Measurements from ENCODE around the gene TREX2. TPM values are rescaled to one million over a fixed set of nuclear protein-coding genes. Genes with fewer than 3 reads are reported as not detected.

TREX2 gene
- total RNA-seq, 1 experiment from 2014 or later = 2.9 TPM

- TF ChIP-seq ZNF274 (IDR thresholded peaks at IDR 0.05; ENCODE audit: low read depth, low read length) (no peak), EGR1 (IDR thresholded peaks at IDR 0.05; ENCODE audit: low read depth) (no peak)
Observed at GRCh38 chrX:153450949-153451277, 5.1 kb upstream of the TREX2 start (continued).

GRCh38 chrX:153450114-153450948 is 4.5 kb upstream of the TREX2 start:
- no peaks in the 10 kb centered on the region for H3K27me3 ChIP-seq (ENCODE audit: insufficient read depth, low read length)
- TF ChIP-seq CBX3 (IDR thresholded peaks at IDR 0.05; ENCODE audit: low read depth) = no peak
- TF ChIP-seq REST (IDR thresholded peaks at IDR 0.05; ENCODE audit: low read depth) = no peak
- TF ChIP-seq FOSL1 (IDR thresholded peaks at IDR 0.05; ENCODE audit: low read depth) = no peak
- TF ChIP-seq EZH2 (IDR thresholded peaks at IDR 0.05) = no peak
- no peak for TF ChIP-seq JUND (IDR thresholded peaks at IDR 0.05)
- TF ChIP-seq SRF (IDR thresholded peaks at IDR 0.05; ENCODE audit: low read depth) = no peak
- H3K9ac ChIP-seq (ENCODE audit: low read length) = no peak overlapping the region
- H3K4me2 ChIP-seq (ENCODE audit: low read length) = no peak overlapping the region
- H2AFZ ChIP-seq (ENCODE audit: low read depth, low read length, poor library complexity, severe bottlenecking) = no peak overlapping the region
- no peak overlapping the region for H3K4me3 ChIP-seq (replicated peaks in 1 of 2; ENCODE audit: low read depth in 1 of 2, low read length in 2 of 2)
- no peaks in the 10 kb centered on the region for H3K36me3 ChIP-seq (ENCODE audit: control insufficient read depth in 1 of 2, insufficient read depth in 2 of 2, low read length in 2 of 2)
- H3K4me1 ChIP-seq (ENCODE audit: control insufficient read depth in 1 of 2, insufficient read depth in 2 of 2, low read length in 2 of 2) = no peaks in the 10 kb centered on the region
- H3K27ac ChIP-seq (ENCODE audit: low read depth, low read length) = no peak overlapping the region
- DNase-seq (ENCODE audit: low read depth, low spot score) (no peak), ATAC-seq (no peak)
- ChIA-PET POLR2A (no interaction called here), RAD21 (ENCODE audit: low non-redundant PET in 1 of 2, low total read pairs in 2 of 2, uncharacterized antibody in 2 of 2, unreplicated experiment in 2 of 2) (no interaction called here), CTCF (no interaction called here)
- no TSS peak for BruUV-seq (replicated peaks)
- H4K20me1 ChIP-seq (ENCODE audit: insufficient read depth) = no peaks in the 10 kb centered on the region
- H3K9me2 ChIP-seq (ENCODE audit: insufficient read depth) = no peaks in the 10 kb centered on the region
- intact Hi-C loops (cut with micrococcal nuclease) = no loop called here
- H3K79me2 ChIP-seq (ENCODE audit: insufficient read depth, low read length) = no peaks in the 10 kb centered on the region
- H3K9me3 ChIP-seq (ENCODE audit: control insufficient read depth in 1 of 2, insufficient read depth in 1 of 2, low read depth in 1 of 2, low read length in 2 of 2) = no peaks in the 10 kb centered on the region
